ENCODE data around the gene PRKAR1B. TPM values are rescaled to one million over a fixed set of nuclear protein-coding genes. Genes with fewer than 3 reads are reported as not detected.

The PRKAR1B gene
- total RNA-seq, 1 experiment from 2014 or later, result 9.6 TPM

DNA sequence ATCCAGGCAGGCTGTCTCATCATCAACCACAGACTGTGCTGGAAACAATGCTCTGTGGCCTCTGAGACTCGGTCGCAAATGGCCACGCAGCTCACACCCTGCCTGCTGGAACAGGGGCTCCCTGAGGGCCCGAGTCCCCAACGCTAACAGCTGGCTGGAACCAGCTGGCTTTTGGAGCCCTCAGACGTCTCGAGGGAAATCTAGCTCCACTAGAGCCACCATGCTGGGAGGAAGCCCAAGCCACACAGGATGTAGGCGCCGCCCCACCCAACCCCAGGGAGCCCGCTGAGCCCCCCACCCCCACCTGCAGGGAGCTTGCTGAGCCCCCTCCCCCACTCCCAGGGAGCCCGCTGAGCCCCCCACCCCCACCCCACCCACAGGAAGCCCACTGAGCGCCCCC lies 186.1 kb downstream of the PRKAR1B start:
- no peaks in the 10 kb centered on the region for H3K4me1 ChIP-seq (ENCODE audit: low read length)
- no peaks in the 10 kb centered on the region for H3K27me3 ChIP-seq (ENCODE audit: low read length)
- H3K4me3 ChIP-seq (ENCODE audit: low read length), result no peak overlapping the region
- H3K36me3 ChIP-seq (ENCODE audit: insufficient read depth, low read length), result no peaks in the 10 kb centered on the region
- H3K79me2 ChIP-seq (ENCODE audit: low read length), result no peaks in the 10 kb centered on the region
- H2AFZ ChIP-seq (ENCODE audit: low read length), result no peak overlapping the region
- H3K27ac ChIP-seq (ENCODE audit: low read length), result no peak overlapping the region
- H3K9me3 ChIP-seq (ENCODE audit: low read length), result no peaks in the 10 kb centered on the region
- H4K20me1 ChIP-seq (ENCODE audit: insufficient read depth, low read depth, low read length), result no peaks in the 10 kb centered on the region
- no peak for DNase-seq
- no peaks in the 10 kb centered on the region for H3K9me2 ChIP-seq (replicated peaks; ENCODE audit: insufficient read depth, low read length)
- H3K4me2 ChIP-seq (ENCODE audit: low read depth, low read length, poor library complexity, severe bottlenecking), result no peak overlapping the region
- no peak overlapping the region for H3K9ac ChIP-seq (ENCODE audit: low read length)

DNA sequence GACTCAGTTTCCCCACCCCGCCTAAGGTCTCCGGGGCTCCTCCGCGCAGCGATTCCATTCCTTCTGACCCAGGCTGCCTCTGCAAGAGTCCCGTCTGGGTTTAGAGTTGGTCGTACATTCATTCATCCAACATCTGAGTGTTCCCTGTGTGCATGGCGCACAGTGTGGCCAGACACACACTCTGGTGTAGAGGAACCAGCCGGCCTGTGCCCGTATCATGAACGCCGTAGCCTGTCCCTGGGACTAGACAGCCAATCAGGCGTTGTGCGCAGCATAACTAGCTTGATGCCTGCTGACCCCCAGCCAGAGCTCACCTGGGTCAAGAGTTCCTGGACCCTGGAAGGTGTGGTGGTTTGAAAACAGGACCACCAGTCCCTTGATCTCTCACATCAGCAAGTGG lies 186.5 kb downstream of the PRKAR1B start:
- Histone ChIP-seq H4K20me1 (ENCODE audit: insufficient read depth, low read depth, low read length) (no peaks in the 10 kb centered on the region), H3K9me2 (replicated peaks; ENCODE audit: insufficient read depth, low read length) (no peaks in the 10 kb centered on the region), H3K27ac (ENCODE audit: low read length) (no peak overlapping the region), H3K9me3 (ENCODE audit: low read length) (no peaks in the 10 kb centered on the region), H2AFZ (ENCODE audit: low read length) (no peak overlapping the region), H3K79me2 (ENCODE audit: low read length) (no peaks in the 10 kb centered on the region), H3K4me3 (ENCODE audit: low read length) (no peak overlapping the region), H3K9ac (ENCODE audit: low read length) (no peak overlapping the region), H3K36me3 (ENCODE audit: insufficient read depth, low read length) (no peaks in the 10 kb centered on the region), H3K4me1 (ENCODE audit: low read length) (no peaks in the 10 kb centered on the region), H3K27me3 (ENCODE audit: low read length) (no peaks in the 10 kb centered on the region), H3K4me2 (ENCODE audit: low read depth, low read length, poor library complexity, severe bottlenecking) (no peak overlapping the region)
- DNase-seq, result no peak

DNA sequence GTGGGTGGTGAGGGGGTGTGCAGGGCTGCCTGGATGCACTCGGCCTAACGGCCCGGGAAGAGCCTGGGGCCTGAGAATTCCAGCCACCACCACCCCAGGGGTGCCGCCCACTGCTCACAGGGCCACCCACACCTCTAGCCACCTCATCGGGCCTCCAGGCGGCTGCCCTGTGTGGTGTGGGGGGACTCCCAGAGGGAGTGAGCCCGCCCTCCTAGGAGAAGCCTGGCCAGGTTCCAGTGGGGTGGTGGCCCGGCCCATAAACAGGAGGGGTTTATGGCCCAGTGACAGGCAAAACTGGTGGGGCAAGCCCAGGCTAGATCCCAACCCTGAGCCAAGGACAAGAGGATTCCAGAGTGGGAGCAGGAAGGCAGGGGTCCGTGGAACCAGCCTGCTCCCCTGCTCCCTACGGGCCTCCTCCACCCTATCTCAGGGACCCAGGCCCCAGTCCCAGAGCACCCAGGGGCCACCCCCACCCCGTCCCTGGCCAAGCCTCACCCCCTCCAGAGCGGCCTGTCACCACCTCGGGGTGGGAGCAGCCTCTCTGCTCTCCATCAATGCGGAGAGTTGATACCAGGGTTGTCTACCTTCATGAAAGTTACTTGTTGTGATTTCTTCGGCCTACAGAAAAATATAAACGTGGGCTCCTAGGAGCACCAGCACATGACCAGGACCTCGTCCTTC lies 187.2 kb downstream of the PRKAR1B start:
- Histone ChIP-seq H3K9me2 (replicated peaks; ENCODE audit: insufficient read depth, low read length) (no peaks in the 10 kb centered on the region), H3K36me3 (ENCODE audit: insufficient read depth, low read length) (no peaks in the 10 kb centered on the region), H3K9ac (ENCODE audit: low read length) (no peak overlapping the region), H3K79me2 (ENCODE audit: low read length) (no peaks in the 10 kb centered on the region), H3K27me3 (ENCODE audit: low read length) (no peaks in the 10 kb centered on the region), H2AFZ (ENCODE audit: low read length) (no peak overlapping the region), H3K4me2 (ENCODE audit: low read depth, low read length, poor library complexity, severe bottlenecking) (no peak overlapping the region), H3K4me1 (ENCODE audit: low read length) (no peaks in the 10 kb centered on the region), H4K20me1 (ENCODE audit: insufficient read depth, low read depth, low read length) (no peaks in the 10 kb centered on the region), H3K27ac (ENCODE audit: low read length) (no peak overlapping the region), H3K9me3 (ENCODE audit: low read length) (no peaks in the 10 kb centered on the region), H3K4me3 (ENCODE audit: low read length) (no peak overlapping the region)
- DNase-seq, result no peak

DNA sequence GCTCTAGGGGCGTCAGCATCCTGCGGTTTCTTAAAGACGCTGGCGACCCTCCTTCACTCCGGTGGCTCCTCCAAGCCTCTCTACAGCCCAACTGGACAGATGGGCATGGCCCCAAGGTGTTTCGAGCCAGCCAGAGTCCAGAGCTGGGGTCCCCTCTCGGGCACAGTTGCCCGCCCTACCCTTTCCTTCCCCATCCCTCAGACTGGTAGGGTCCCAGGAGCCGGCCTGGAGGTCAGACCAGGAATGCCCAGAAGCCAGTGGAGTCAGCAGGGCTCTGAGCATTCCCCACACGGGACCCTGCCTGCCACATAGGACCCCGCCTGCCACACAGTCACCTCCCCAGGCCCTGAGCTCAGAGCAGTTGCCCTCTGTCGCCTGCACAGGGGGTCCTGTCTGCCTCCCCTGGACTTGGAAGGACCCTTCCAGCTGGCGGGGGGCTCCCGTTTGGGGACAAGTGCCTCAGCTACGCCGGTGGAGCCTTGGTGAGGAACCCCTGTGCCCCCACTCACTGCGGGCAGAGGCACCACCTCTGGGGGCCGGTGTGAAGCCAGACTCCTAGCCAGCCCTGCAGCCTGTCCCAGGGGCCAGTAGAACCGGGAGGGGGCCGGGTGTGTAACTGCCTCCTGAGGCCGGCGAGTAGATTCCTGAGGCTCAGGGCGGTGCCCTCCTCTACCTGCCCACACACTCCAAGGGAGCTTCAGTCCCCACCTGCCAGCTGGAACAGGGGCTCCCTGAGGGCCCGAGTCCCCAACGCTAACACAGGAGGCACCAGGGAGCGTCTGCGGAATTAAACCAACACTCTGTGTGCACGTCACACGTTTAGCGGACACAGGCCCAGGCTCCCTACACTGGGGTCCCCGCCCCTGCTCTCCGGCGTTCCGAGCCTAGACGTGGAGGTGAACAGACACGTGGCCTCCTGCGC lies 188.1 kb downstream of the PRKAR1B start:
- no peaks in the 10 kb centered on the region for H3K9me3 ChIP-seq (ENCODE audit: low read length)
- H4K20me1 ChIP-seq (ENCODE audit: insufficient read depth, low read depth, low read length), result no peaks in the 10 kb centered on the region
- H3K27ac ChIP-seq (ENCODE audit: low read length), result no peak overlapping the region
- no peak overlapping the region for H3K4me2 ChIP-seq (ENCODE audit: low read depth, low read length, poor library complexity, severe bottlenecking)
- no peak overlapping the region for H3K4me3 ChIP-seq (ENCODE audit: low read length)
- no peaks in the 10 kb centered on the region for H3K27me3 ChIP-seq (ENCODE audit: low read length)
- H3K9me2 ChIP-seq (replicated peaks; ENCODE audit: insufficient read depth, low read length), result no peaks in the 10 kb centered on the region
- no peak overlapping the region for H2AFZ ChIP-seq (ENCODE audit: low read length)
- H3K79me2 ChIP-seq (ENCODE audit: low read length), result no peaks in the 10 kb centered on the region
- no peak overlapping the region for H3K9ac ChIP-seq (ENCODE audit: low read length)
- H3K36me3 ChIP-seq (ENCODE audit: insufficient read depth, low read length), result no peaks in the 10 kb centered on the region
- DNase-seq, result no peak
- H3K4me1 ChIP-seq (ENCODE audit: low read length), result no peaks in the 10 kb centered on the region

DNA sequence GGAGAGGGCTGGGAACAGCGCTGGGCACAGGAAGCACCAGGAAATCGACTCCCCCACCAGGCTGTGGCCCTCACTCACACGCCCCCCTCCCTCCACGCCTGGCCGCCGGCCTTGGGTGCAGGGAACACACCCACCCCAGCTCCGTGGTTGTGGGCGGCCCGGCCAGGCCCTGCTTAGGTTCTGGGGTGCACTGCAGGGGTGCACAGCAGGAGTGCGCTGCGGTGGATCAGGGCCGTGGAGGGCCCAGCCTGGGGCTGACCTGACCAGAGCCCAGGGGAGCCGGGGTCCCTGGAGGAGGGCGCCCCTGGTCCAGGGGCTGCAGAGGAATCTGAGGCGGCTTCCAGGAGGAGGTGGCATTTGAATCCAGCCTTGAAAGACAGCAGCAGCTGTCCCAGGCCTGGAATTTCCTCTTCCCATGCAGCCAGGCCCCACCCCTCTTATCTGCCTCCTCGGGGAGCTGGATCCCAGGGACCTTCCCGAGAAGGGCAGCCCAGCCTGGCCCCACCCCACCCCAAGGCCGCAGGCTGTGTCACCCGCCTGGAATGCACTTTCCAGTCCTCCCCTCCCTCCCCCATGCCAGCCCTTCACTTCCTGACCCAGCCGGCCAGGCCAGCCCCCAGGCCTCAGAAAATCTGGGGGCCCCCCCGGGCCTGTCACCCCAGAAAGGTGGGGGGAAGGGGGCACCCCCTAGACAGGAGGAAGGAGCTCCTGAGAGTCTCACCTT lies 189.0 kb downstream of the PRKAR1B start:
- Histone ChIP-seq H3K9me2 (replicated peaks; ENCODE audit: insufficient read depth, low read length) (no peaks in the 10 kb centered on the region), H3K9me3 (ENCODE audit: low read length) (no peaks in the 10 kb centered on the region), H3K79me2 (ENCODE audit: low read length) (no peaks in the 10 kb centered on the region), H3K9ac (ENCODE audit: low read length) (no peak overlapping the region), H4K20me1 (ENCODE audit: insufficient read depth, low read depth, low read length) (no peaks in the 10 kb centered on the region), H3K4me2 (ENCODE audit: low read depth, low read length, poor library complexity, severe bottlenecking) (no peak overlapping the region), H3K27ac (ENCODE audit: low read length) (no peak overlapping the region), H3K4me3 (ENCODE audit: low read length) (no peak overlapping the region), H3K4me1 (ENCODE audit: low read length) (no peaks in the 10 kb centered on the region), H2AFZ (ENCODE audit: low read length) (no peak overlapping the region), H3K27me3 (ENCODE audit: low read length) (no peaks in the 10 kb centered on the region), H3K36me3 (ENCODE audit: insufficient read depth, low read length) (no peaks in the 10 kb centered on the region)
- DNase-seq, result no peak

DNA sequence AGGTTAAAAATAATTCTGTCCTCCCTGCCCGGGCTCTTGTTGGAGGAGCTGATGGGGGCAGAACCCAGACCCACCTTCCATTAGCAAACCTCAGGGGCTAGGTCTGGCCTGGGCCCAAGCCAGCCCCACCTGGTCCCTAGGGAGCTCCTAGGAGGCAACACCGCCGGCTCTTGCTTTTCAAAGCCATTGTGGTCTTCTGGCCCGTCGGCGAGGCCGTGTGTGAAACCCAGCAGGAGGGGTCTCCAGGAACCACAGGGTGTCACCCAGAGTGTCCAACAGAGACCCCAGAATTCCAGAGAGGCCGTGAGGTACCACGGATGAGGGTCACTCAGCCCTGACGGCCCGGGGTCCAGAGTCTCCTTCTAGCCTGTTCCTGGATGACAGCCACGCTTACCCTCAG lies 190.8 kb downstream of the PRKAR1B start:
- H3K4me3 ChIP-seq (ENCODE audit: low read length), result no peak overlapping the region
- no peaks in the 10 kb centered on the region for H3K79me2 ChIP-seq (ENCODE audit: low read length)
- no peaks in the 10 kb centered on the region for H3K9me2 ChIP-seq (replicated peaks; ENCODE audit: insufficient read depth, low read length)
- no peak overlapping the region for H3K27ac ChIP-seq (ENCODE audit: low read length)
- H3K36me3 ChIP-seq (ENCODE audit: insufficient read depth, low read length), result no peaks in the 10 kb centered on the region
- no peak overlapping the region for H3K4me2 ChIP-seq (ENCODE audit: low read depth, low read length, poor library complexity, severe bottlenecking)
- H3K9me3 ChIP-seq (ENCODE audit: low read length), result no peaks in the 10 kb centered on the region
- H4K20me1 ChIP-seq (ENCODE audit: insufficient read depth, low read depth, low read length), result no peaks in the 10 kb centered on the region
- no peak overlapping the region for H3K9ac ChIP-seq (ENCODE audit: low read length)
- H3K27me3 ChIP-seq (ENCODE audit: low read length), result no peaks in the 10 kb centered on the region
- no peak for DNase-seq
- H3K4me1 ChIP-seq (ENCODE audit: low read length), result no peaks in the 10 kb centered on the region
- H2AFZ ChIP-seq (ENCODE audit: low read length), result no peak overlapping the region

DNA sequence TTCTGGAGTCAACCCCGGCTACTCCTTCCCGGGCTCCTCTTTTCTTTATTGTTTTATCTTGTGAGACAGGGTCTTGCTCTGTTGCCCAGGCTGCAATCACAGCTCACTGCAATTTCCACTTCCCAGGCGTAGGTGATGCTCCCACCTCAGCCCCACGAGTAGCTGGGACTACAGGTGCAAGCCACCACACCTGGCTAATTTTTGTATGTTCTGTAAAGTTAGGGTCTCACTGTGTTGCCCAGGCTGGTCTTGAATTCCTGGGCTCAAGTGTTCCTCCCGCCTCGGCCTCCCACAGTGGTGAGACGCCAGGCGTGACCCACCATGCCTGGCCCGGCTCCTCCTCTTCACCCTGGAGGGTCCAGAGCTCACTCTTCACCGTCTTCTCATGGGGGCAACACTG lies 192.1 kb downstream of the PRKAR1B start:
- H2AFZ ChIP-seq (ENCODE audit: low read length), result no peak overlapping the region
- no peaks in the 10 kb centered on the region for H3K79me2 ChIP-seq (ENCODE audit: low read length)
- H3K4me3 ChIP-seq (ENCODE audit: low read length), result no peak overlapping the region
- DNase-seq, result no peak
- H3K4me1 ChIP-seq (ENCODE audit: low read length), result no peaks in the 10 kb centered on the region
- no peak overlapping the region for H3K27ac ChIP-seq (ENCODE audit: low read length)
- no peaks in the 10 kb centered on the region for H3K36me3 ChIP-seq (ENCODE audit: insufficient read depth, low read length)
- no peaks in the 10 kb centered on the region for H3K9me3 ChIP-seq (ENCODE audit: low read length)
- no peaks in the 10 kb centered on the region for H4K20me1 ChIP-seq (ENCODE audit: insufficient read depth, low read depth, low read length)
- H3K9me2 ChIP-seq (replicated peaks; ENCODE audit: insufficient read depth, low read length), result no peaks in the 10 kb centered on the region
- no peak overlapping the region for H3K4me2 ChIP-seq (ENCODE audit: low read depth, low read length, poor library complexity, severe bottlenecking)
- no peaks in the 10 kb centered on the region for H3K27me3 ChIP-seq (ENCODE audit: low read length)
- no peak overlapping the region for H3K9ac ChIP-seq (ENCODE audit: low read length)

DNA sequence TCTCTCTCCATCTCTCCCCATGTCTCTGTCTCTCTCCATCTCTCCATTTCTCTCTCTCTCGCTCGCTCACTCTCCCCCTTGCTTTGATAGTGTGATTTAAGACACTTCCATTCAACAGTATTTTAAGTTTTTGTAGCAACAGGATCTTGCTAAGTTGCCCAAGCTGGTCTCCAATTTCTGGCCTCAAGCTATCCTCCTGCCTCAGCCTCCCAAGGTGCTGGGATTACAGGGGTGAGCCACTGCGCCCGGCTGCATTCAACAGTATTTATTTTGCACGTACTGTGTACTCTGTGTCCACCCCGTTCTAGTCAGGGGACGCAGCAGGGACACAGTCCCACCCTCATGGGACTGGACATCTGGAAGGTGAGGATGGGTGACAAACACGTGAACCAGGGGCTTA lies 193.0 kb downstream of the PRKAR1B start:
- Histone ChIP-seq H3K9me2 (replicated peaks; ENCODE audit: insufficient read depth, low read length) (no peaks in the 10 kb centered on the region), H3K4me2 (ENCODE audit: low read depth, low read length, poor library complexity, severe bottlenecking) (no peak overlapping the region), H4K20me1 (ENCODE audit: insufficient read depth, low read depth, low read length) (no peaks in the 10 kb centered on the region), H3K36me3 (ENCODE audit: insufficient read depth, low read length) (no peaks in the 10 kb centered on the region), H3K9ac (ENCODE audit: low read length) (no peak overlapping the region), H3K4me3 (ENCODE audit: low read length) (no peak overlapping the region), H3K4me1 (ENCODE audit: low read length) (no peaks in the 10 kb centered on the region), H3K27me3 (ENCODE audit: low read length) (no peaks in the 10 kb centered on the region), H3K79me2 (ENCODE audit: low read length) (no peaks in the 10 kb centered on the region), H3K27ac (ENCODE audit: low read length) (no peak overlapping the region), H2AFZ (ENCODE audit: low read length) (no peak overlapping the region), H3K9me3 (ENCODE audit: low read length) (no peaks in the 10 kb centered on the region)
- DNase-seq, result no peak

Measured in Karpas-422 (cell line).